Measurements from ENCODE around the gene TPSD1. TPM values are rescaled to one million over a fixed set of nuclear protein-coding genes. Genes with fewer than 3 reads are reported as not detected.
"Not testable (repeated sequence)": the region's sequence is repeated elsewhere in the genome, so short reads cannot be mapped to it uniquely, and the experiment has no call there.

Gene TPSD1
- total and polyA plus RNA-seq, 2 experiments from 2014 or later = not detected

DNA sequence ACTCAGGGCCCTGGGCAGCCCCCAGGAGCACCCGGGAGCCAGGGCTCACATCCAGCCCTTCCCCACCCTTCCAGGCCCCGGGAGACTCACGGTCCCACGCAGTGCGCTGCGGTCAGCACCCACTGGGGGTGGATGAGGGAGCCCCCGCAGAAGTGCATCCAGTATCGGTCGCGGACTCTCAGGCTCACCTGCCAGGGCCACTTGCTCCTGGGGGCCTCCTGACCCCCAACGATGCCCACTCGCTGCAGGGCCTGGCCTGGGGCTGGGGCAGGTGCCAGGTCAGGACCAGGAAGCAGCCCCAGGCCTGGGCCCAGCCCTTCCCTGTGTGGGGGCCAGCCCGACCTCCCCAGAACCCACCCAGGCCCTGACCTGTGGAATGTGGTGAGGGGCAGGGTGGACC lies 26.4 kb upstream of the TPSD1 start:
- DNase-seq (ENCODE audit: low spot score); H3K27me3 ChIP-seq; H3K4me3 ChIP-seq; H2AFZ ChIP-seq; H3K36me3 ChIP-seq (replicated peaks; ENCODE audit: insufficient read depth, low read depth); H3K27ac ChIP-seq; H4K20me1 ChIP-seq (ENCODE audit: insufficient read depth, poor library complexity, severe bottlenecking); H3K79me2 ChIP-seq; H3K4me2 ChIP-seq; H3K4me1 ChIP-seq (ENCODE audit: insufficient read depth); H3K9me2 ChIP-seq (replicated peaks; ENCODE audit: insufficient read depth); H3K9me3 ChIP-seq (ENCODE audit: low read depth): not testable (repeated sequence)
- no CpG with 5 or more reads among the region's 13 CpGs for WGBS (ENCODE audit: low lambda C conversion rate, missing lambda C conversion rate)

DNA sequence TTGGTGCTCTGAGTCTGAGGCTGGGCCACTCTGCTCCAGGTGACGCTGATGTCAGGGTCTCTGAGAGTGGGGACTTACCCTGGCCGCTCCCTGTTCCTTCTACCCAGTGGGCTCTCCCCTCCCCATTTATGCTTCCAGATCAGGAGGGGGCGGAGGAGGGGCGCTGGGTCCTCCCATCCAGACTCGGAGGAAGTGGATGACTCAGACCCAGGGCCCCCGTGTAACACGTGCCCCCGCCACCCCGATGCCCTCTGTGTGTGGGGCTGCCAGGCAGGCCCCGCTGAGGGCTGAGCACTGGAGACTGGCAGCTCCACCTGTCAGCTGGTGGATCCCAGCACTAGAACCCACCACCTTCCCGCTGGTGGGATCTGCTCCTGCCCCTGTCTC lies 25.8 kb upstream of the TPSD1 start, which contains the start of gene TPSB2:
TPSB2 (minus strand) TSS at position 101 of the 387 bp plus-strand sequence. CDS start 233 bp downstream, outside the sequence.
- H4K20me1 ChIP-seq (ENCODE audit: insufficient read depth, poor library complexity, severe bottlenecking); H3K27me3 ChIP-seq; H3K9me3 ChIP-seq (ENCODE audit: low read depth); H3K27ac ChIP-seq; H3K4me2 ChIP-seq; H3K4me3 ChIP-seq; DNase-seq (ENCODE audit: low spot score); H3K36me3 ChIP-seq (replicated peaks; ENCODE audit: insufficient read depth, low read depth); H2AFZ ChIP-seq; H3K4me1 ChIP-seq (ENCODE audit: insufficient read depth); H3K9me2 ChIP-seq (replicated peaks; ENCODE audit: insufficient read depth); H3K79me2 ChIP-seq: not testable (repeated sequence)
- WGBS (ENCODE audit: low lambda C conversion rate, missing lambda C conversion rate) = no CpG with 5 or more reads among the region's 11 CpGs

DNA sequence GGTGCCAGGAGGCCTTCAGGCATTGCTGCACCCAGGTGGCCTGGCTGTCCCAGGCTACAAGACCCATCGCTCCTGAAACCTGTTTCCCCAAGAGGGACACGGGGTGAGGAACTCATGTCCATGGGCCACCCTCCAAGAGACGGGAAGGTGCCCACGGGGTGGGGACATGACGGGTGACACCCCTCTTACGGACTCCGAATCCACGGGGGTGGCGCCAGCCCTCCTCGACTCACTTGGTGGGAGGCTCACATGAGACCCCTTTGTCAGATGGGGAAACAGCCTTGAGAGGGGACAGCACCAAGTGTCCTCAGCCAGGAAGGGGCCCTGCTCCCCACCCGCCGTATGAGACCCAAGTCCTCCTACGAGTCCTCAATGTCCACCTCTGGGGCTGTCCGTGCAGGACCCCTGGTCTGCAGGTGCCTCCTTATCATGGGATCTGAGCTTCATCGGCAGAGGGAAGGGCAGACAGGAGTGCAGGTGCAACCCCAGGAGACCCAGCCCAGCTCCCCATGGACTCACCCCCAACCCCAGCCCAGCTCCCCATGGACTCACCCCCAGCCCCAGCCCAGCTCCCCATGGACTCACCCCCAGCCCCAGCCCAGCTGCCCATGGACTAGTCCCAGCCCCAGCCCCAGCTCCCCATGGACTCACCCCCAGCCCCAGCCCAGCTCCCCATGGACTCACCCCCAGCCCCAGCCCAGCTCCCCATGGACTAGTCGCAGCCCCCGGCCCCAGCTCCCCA lies 25.2 kb upstream of the TPSD1 start:
- 85% methylated on average over 14 of the region's 17 CpGs for WGBS (ENCODE audit: low lambda C conversion rate, missing lambda C conversion rate)
- not testable (repeated sequence) for H3K4me1 ChIP-seq (ENCODE audit: insufficient read depth); H3K4me3 ChIP-seq; H3K9me3 ChIP-seq (ENCODE audit: low read depth); H3K36me3 ChIP-seq (replicated peaks; ENCODE audit: insufficient read depth, low read depth); H2AFZ ChIP-seq; H4K20me1 ChIP-seq (ENCODE audit: insufficient read depth, poor library complexity, severe bottlenecking); H3K27ac ChIP-seq; DNase-seq (ENCODE audit: low spot score); H3K27me3 ChIP-seq; H3K79me2 ChIP-seq; H3K9me2 ChIP-seq (replicated peaks; ENCODE audit: insufficient read depth); H3K4me2 ChIP-seq

DNA sequence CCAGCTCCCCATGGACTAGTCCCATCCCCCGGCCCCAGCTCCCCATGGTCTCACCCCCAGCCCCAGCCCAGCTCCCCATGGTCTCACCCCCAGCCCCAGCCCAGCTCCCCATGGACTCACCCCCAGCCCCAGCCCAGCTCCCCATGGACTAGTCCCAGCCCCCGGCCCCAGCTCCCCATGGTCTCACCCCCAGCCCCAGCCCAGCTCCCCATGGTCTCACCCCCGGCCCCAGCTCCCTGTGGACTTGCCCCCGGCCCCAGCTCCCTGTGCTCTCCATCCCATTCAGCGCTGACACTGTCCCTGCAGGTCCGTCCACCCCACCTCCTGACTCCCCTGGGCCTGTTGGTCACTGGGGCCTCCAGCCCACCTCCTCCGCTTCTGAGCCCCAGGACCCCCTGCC lies 24.6 kb upstream of the TPSD1 start:
- 80% methylated on average over 1 of the region's 7 CpGs for WGBS (ENCODE audit: low lambda C conversion rate, missing lambda C conversion rate)
- H3K36me3 ChIP-seq (replicated peaks; ENCODE audit: insufficient read depth, low read depth) = not testable (repeated sequence)

DNA sequence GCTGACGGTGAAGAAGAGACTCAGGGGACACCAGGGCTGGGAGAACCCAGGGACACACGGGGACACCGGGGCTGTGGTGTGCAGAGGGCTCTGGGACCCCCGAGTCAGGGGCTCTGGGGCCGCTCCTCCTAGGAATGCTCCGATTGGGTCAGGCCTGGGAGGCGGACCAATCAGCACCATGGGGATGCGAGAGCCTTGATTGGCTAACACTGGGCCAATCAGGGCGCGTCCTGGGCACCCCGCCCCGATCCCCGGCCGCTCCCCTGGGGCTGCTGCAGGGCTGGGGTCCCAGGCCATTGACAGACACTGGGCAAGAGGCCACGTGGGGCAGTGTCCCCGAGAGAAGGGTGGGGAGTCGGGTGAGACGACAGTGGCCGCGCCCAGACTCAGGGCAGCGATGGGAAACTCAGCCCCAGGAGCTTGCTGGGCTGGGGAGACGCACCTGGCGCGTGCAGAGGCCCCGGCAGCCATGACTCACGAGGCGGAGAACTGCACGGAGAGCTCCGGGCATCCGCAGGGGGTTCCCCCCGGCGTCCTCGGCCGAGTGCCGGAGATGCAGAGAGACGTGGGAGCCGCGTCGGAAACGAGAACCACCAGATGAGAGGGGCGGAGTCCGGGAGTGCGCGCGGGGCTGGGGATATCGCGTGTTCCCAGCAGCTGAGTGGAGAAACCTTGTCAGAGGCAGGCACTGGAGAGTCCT lies 23.7 kb upstream of the TPSD1 start:
- no CpG with 5 or more reads among the region's 47 CpGs for WGBS (ENCODE audit: low lambda C conversion rate, missing lambda C conversion rate)
- not testable (repeated sequence) for H3K9me2 ChIP-seq (replicated peaks; ENCODE audit: insufficient read depth); DNase-seq (ENCODE audit: low spot score)

More for the DNA sequence above, 24.6 kb upstream of the TPSD1 start:
- H3K4me3 ChIP-seq; H3K4me1 ChIP-seq (ENCODE audit: insufficient read depth); H3K4me2 ChIP-seq; DNase-seq (ENCODE audit: low spot score); H3K27ac ChIP-seq; H3K27me3 ChIP-seq; H2AFZ ChIP-seq; H3K79me2 ChIP-seq; H3K9me3 ChIP-seq (ENCODE audit: low read depth); H3K9me2 ChIP-seq (replicated peaks; ENCODE audit: insufficient read depth); H4K20me1 ChIP-seq (ENCODE audit: insufficient read depth, poor library complexity, severe bottlenecking): not testable (repeated sequence)

DNA sequence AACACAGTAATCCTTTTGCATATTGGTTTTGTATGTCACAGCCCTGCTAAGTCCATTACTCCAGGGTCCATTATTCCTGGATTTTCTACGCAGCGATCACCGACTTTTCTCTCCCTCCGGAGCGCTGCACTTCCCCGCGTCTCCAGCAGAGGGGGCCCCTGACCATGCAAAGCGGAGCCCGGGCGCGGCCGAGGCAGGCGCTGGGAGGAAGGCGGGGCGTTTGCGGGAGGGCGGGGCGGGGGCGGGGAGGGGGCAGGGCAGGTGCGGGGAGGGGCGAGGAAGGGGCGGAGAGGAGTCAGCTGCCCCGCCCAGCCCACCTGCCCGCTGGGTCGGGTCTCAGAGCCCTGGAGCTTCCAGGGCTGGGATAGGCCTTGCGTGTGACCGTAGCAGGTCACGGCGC lies 19.2 kb upstream of the TPSD1 start:
- H3K9me3 ChIP-seq (ENCODE audit: low read depth); H3K27me3 ChIP-seq; H3K79me2 ChIP-seq; H2AFZ ChIP-seq; H3K9me2 ChIP-seq (replicated peaks; ENCODE audit: insufficient read depth); H3K4me1 ChIP-seq (ENCODE audit: insufficient read depth); DNase-seq (ENCODE audit: low spot score); H3K36me3 ChIP-seq (replicated peaks; ENCODE audit: insufficient read depth, low read depth); H4K20me1 ChIP-seq (ENCODE audit: insufficient read depth, poor library complexity, severe bottlenecking); H3K4me3 ChIP-seq; H3K27ac ChIP-seq; H3K4me2 ChIP-seq: not testable (repeated sequence)
- no CpG with 5 or more reads among the region's 29 CpGs for WGBS (ENCODE audit: low lambda C conversion rate, missing lambda C conversion rate)

More for the DNA sequence above, 23.7 kb upstream of the TPSD1 start:
- not testable (repeated sequence) for H3K4me1 ChIP-seq (ENCODE audit: insufficient read depth); H2AFZ ChIP-seq; H3K9me3 ChIP-seq (ENCODE audit: low read depth); H4K20me1 ChIP-seq (ENCODE audit: insufficient read depth, poor library complexity, severe bottlenecking); H3K79me2 ChIP-seq; H3K36me3 ChIP-seq (replicated peaks; ENCODE audit: insufficient read depth, low read depth); H3K27me3 ChIP-seq; H3K4me3 ChIP-seq; H3K27ac ChIP-seq; H3K4me2 ChIP-seq
